GM21529 (cell line): Measurements from ENCODE around the gene SLCO2B1.

Experiments used
- ATAC-seq: cut with Tn5 transposase; IDR thresholded peaks from one replicate; pipeline ENCODE4 v1.9.1; 2021; ENCODE audit not compliant: unreplicated experiment

The SLCO2B1 gene

GRCh38 chr11:75208446-75208845 lies 57.5 kb downstream of the SLCO2B1 start:
- no peak for ATAC-seq

DNA sequence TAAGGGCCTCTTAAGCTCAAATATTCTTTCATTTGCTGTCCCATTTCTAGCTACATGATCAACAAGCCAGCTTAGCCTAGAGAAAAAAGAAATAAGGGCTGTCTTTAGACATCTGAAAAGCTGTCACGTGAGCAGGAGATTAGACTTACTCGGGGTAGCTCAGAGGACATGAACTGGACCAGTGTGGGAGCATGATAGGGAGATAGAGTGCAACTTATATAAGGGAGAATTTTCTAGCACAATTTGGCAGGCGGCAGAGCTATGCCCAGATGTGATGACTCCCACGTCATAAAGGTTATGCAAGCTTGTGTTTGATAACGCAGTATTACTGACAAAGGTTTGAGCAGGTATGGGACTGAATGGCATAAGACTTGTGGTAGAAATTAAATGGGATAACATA lies 61.5 kb downstream of the SLCO2B1 start:
- no peak for ATAC-seq

DNA sequence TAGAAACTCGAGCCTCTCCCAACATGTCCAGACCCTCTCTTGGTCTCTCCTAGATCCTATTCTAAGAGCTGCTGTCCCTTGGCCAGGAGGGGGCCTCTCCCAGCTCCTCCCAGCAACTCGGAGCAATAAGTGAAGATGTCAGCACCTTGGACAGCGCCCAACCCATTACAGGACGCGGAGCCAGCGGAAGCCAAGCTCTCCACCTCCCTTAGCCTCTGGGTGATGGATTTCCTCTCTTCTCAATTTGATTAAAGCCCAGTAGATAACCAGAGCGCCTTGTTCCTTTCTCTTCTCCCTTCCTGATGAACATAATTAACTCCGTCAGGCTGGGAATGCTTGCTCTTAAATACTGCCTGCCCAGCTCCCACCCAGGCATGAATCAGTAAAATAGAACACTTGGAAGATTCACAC lies 63.5 kb downstream of the SLCO2B1 start:
- no peak for ATAC-seq

DNA sequence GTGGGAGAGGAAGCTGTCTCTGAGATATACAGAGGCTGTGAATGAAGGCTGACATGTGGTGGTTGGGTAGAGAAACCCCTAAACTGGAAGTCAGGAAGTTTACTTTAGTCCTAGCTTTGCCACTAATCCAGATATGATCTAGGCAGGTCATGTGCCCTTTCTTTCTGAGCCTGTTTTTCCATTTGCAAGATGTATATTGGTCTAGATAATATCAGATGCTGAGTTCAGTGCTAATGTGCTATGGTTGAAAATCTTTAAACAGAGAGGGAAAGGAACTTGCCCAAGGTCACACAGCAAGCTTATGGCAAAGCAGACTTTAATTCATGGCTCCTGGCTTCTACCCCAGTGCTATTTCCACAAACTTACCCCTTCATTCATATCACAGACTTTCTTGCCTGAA lies 63.9 kb downstream of the SLCO2B1 start:
- no peak for ATAC-seq

DNA sequence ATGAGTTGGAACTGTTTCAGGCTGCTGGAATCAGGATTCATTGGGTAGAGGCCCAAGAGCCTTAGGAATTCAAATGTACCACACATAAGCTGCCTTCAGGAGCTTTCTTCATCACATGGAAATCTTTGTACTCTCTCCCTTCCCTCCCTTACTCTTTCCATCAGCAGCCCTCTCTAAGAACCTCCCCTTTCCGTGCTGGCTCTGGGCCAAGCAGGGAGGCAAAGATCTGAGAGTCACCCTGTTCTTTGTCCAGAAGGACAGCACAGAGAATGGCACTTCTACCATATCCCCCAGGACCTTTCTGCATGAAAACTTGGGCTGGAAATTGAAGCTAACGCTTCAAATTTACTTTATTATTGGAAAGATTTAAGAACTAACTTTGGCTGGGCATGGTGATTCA lies 69.0 kb downstream of the SLCO2B1 start:
- ATAC-seq = no peak

DNA sequence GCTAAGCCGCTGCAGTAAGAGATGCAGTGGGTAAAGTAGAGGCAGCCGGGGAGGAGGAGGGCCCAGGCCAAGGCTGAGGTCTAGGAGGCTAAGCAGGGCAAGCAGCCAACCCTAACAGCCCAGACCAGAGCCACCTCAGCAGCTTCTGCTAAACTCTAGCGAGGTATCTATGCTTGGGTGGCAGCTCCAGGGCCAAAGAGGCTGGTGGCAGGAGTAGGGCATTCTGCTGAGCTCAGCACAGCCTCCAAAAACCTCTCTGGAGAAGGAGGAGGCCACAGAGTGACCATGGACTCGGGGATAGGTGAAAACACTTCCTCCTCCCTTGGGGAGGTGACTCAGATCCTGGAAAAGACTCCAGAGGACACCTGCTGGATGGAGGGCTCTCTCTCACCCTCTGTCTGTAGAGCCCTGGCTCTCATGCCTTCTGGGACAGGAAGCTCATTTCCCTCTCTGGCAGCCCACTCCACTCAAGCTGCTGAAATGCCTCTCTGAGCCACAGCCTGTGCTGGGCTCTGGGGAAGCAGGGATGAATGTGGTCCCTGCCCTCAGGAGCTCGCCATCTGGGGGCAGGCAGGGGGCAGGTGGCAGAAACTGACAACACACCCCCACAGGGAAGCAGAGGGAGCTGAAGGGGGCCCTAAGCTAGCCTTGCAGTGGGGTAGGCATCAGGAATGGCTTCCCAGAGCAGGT lies 73.2 kb downstream of the SLCO2B1 start:
- ATAC-seq = no peak

DNA sequence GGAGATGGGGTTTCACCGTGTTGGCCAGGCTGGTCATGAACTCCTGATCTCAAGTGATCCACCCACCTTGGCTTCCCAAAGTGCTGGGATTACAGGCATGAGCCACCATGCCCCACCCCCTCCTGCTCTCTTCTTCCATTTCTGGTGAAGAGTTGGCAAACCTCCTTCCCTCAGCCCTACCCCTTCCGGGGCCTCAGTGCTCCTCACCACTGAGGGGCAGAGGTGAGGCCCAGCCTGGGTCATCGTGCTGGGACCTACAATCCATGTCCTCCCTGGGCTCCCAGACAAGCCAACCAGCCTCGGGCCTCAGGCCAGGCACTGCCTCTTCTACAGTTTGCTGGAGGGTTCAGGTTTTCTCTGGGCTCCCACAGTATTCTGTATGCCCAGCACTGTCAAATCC lies 74.9 kb downstream of the SLCO2B1 start:
- no peak for ATAC-seq

DNA sequence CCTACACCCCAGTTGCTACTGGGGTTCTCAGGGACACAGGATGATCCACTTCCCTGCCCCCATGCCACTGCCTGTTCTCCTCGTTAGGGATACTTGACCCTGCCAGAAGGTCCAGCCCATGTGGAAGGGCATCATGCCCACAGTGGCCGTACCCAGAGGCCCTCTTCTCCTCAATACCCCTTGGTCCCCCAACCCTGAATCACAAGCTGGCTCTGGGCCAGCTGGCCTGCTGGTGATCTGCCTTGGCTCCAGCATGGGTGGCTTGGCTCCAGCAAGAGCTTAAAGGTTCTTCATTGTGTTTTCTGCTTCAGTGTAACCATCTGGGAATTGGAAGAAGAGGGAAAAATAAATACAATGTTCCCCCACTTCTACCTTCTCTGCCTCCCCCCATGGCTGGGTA lies 78.6 kb downstream of the SLCO2B1 start:
- no peak for ATAC-seq

GRCh38 chr11:75230621-75231020 lies 79.7 kb downstream of the SLCO2B1 start:
- no peak for ATAC-seq

GRCh38 chr11:75233754-75234172 lies 82.9 kb downstream of the SLCO2B1 start:
- no peak for ATAC-seq

- ATAC-seq = no peak
Measured at GRCh38 chr11:75236062-75236461, 85.2 kb downstream of the SLCO2B1 start.

DNA sequence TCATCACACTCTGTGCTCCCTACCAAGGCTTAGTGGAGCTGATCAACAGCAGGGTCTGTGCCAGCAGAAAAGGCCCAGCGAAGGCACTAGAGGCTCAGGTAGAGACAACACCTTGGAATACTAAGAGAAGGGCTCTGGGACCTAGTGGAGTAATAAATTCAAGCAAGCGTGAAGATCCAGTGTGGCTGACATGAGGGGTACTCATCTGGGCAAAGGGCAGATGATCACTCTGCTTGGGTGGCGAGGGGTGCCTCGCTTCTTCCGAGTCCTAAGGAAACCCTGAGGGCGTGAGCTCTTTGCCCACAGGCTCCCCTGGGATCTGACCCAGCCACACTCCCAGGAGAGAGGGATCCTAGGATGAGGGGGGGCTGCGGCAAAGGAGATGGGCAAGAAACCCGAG lies 86.1 kb downstream of the SLCO2B1 start:
- no peak for ATAC-seq

DNA sequence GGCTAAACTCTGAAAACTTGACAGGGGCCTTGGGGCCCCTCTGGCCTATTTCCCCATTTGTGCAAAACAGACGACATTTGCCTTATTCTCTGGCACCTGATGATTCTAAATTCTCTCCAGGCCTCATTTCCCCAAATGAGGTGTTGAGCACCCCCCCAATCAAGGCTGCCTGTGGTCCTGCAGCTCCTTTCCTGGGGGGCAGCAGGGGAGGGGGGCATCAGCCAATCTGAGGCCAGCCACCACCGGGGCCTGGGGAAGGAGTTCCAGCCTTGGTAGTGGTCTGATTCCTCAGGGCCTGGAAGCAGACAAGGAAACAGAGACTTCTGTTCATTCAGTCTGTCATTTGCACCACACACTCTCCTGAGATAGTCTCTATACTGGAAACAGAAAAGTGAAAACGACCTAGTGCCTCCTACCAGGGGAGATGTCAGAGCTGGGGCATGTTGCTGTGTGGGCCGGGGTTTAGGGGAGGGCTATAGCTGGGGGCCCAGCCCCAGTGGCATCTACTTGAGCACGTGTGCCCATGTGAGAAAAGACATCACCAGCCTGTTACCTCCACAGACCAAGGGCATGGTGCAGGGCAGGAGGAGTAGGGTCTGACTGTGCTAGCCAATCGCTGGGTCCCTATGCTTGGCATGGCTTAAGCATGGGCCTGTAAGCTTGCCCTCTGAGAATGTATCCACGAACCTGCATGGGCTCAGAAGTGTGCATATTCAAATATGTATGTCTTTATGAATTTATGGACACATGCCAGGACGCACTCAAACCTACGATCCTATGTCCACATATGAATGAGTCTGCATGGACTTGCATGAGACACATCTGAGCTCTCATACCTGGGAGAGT lies 87.9 kb downstream of the SLCO2B1 start:
- ATAC-seq = no peak

DNA sequence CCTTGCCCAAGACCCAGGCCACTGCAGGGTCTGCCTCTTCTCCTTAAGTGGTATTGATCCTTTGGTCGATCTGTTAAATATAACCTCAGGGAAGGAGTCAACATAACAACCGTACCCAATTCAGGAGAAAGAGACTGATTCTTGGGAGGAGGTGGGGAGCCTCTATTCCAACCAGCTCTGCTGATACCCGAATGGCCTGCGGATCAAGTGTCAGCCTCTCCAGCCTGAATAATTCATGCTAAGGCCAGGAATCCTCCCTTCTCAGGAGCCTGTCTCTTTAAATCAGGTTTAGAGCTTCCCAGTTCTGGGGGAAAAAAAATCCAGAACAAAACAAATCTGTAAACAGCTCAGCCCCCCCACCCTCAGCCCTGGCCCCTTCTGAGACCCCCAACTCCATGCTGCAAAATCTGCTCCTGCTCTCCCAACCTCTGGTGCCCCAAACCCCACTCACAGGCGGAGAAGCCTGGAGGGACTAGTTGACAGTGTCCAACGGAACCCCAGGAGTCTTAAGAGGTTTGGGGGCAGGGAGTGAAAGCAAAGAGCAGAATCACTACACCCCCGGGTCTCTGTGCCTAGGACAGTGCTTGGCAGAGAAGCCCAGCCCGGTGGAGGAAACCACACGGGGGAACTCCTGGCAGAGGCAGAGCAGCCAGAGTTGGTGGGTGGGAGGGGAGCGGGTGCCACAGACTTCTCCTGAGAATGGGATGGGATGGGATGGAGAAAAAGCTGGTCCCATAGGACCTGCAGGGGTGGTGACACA lies 88.8 kb downstream of the SLCO2B1 start:
- no peak for ATAC-seq

- ATAC-seq = no peak
Measured at GRCh38 chr11:75240311-75241035, 89.6 kb downstream of the SLCO2B1 start, which contains the start of gene TPBGL. TPBGL (plus strand) TSS chr11:75240774; CDS start chr11:75241050, 276 bp downstream.

DNA sequence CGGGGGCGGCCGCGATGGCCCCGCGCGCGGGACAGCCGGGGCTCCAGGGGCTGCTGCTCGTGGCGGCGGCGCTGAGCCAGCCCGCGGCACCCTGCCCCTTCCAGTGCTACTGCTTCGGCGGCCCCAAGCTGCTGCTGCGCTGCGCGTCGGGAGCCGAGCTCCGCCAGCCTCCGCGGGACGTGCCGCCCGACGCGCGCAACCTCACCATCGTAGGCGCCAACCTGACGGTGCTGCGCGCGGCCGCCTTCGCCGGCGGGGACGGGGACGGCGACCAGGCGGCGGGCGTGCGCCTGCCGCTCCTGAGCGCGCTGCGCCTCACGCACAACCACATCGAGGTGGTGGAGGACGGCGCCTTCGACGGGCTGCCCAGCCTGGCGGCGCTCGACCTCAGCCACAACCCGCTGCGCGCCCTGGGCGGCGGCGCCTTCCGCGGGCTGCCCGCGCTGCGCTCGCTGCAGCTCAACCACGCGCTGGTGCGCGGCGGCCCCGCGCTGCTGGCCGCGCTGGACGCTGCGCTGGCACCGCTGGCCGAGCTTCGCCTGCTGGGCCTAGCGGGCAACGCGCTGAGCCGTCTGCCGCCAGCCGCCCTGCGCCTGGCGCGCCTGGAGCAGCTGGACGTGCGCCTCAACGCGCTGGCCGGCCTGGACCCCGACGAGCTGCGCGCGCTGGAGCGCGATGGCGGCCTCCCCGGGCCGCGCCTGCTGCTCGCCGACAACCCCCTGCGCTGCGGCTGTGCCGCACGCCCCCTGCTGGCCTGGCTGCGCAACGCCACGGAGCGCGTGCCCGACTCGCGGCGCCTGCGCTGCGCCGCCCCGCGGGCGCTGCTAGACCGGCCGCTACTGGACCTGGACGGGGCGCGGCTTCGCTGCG lies 90.4 kb downstream of the SLCO2B1 start:
- peak; percentile 84 for ATAC-seq

DNA sequence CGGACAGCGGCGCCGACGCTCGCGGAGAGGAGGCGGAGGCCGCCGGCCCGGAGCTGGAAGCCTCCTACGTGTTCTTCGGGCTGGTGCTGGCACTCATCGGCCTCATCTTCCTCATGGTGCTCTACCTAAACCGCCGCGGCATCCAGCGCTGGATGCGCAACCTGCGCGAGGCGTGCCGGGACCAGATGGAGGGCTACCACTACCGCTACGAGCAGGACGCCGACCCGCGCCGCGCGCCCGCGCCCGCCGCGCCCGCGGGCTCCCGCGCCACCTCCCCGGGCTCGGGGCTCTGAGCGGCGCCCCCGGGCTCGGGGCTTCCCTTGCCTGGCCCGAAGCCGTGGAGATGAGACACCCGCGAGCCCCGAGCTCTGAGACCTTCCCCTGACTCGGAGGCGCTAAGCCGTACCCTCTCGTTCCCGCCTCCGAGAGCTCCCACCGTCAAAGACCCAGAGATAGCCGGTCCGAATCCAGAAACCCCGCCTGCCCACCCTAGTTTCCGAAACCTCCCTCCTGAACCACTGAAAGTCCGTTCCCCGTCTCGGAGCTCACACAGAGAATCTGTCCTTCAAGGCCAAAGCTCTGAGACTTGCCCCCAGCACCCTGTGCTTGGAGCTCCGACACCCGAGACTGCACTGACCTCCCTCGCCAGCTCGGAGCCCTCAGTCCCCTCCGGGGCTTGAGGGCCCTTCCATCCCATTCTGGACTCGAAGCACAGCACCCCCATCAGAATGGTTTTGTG lies 91.2 kb downstream of the SLCO2B1 start:
- no peak for ATAC-seq

GRCh38 chr11:75242722-75243600 lies 92.1 kb downstream of the SLCO2B1 start:
- no peak for ATAC-seq
